ENCODE data around the gene ZNF394.

The ZNF394 gene

DNA sequence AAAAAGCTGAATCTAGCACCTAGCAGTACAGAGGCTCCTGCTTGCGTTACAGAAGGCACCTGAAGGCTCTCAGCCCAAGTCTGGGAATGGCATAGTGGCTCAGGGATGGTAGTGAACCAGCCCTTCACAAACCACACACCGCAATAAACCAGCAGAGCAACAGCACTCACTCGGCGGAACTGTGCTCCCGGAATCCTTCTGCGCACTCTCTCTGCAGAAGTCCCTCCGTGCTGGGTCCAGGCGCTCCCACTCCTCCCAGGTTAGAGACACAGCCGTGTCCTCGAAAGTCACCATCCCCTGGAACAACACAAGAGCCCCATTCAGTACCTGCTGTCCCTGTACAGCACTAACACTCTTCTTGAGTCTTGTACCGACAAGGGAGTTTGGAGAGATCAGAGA lies 1.5 kb downstream of the ZNF394 start:
- TF ChIP-seq ZNF8 (CRISPR knock-in tag; IDR thresholded peaks at IDR 0.05): no peak
- no peak for TF ChIP-seq ISL1 (CRISPR knock-in tag; IDR thresholded peaks at IDR 0.05)
- no peak for TF ChIP-seq PPARA (CRISPR knock-in tag; IDR thresholded peaks at IDR 0.05; ENCODE audit: borderline replicate concordance)
- no peak for TF ChIP-seq ZFP30 (CRISPR knock-in tag; IDR thresholded peaks at IDR 0.05)
- TF ChIP-seq, protein P1, sequence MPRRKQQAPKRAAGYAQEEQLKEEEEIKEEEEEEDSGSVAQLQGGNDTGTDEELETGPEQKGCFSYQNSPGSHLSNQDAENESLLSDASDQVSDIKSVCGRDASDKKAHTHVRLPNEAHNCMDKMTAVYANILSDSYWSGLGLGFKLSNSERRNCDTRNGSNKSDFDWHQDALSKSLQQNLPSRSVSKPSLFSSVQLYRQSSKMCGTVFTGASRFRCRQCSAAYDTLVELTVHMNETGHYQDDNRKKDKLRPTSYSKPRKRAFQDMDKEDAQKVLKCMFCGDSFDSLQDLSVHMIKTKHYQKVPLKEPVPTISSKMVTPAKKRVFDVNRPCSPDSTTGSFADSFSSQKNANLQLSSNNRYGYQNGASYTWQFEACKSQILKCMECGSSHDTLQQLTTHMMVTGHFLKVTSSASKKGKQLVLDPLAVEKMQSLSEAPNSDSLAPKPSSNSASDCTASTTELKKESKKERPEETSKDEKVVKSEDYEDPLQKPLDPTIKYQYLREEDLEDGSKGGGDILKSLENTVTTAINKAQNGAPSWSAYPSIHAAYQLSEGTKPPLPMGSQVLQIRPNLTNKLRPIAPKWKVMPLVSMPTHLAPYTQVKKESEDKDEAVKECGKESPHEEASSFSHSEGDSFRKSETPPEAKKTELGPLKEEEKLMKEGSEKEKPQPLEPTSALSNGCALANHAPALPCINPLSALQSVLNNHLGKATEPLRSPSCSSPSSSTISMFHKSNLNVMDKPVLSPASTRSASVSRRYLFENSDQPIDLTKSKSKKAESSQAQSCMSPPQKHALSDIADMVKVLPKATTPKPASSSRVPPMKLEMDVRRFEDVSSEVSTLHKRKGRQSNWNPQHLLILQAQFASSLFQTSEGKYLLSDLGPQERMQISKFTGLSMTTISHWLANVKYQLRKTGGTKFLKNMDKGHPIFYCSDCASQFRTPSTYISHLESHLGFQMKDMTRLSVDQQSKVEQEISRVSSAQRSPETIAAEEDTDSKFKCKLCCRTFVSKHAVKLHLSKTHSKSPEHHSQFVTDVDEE (CRISPR knock-in tag; IDR thresholded peaks at IDR 0.05): no peak
- no peak for TF ChIP-seq ZC3H10 (CRISPR knock-in tag; IDR thresholded peaks at IDR 0.05)
- TF ChIP-seq, protein P2, sequence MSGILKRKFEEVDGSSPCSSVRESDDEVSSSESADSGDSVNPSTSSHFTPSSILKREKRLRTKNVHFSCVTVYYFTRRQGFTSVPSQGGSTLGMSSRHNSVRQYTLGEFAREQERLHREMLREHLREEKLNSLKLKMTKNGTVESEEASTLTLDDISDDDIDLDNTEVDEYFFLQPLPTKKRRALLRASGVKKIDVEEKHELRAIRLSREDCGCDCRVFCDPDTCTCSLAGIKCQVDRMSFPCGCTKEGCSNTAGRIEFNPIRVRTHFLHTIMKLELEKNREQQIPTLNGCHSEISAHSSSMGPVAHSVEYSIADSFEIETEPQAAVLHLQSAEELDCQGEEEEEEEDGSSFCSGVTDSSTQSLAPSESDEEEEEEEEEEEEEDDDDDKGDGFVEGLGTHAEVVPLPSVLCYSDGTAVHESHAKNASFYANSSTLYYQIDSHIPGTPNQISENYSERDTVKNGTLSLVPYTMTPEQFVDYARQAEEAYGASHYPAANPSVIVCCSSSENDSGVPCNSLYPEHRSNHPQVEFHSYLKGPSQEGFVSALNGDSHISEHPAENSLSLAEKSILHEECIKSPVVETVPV (CRISPR knock-in tag; IDR thresholded peaks at IDR 0.05): no peak
- no peak for TF ChIP-seq SNAI2 (CRISPR knock-in tag; IDR thresholded peaks at IDR 0.05)
- no peak; the same call in 2 of the 3 replicates for ATAC-seq

DNA sequence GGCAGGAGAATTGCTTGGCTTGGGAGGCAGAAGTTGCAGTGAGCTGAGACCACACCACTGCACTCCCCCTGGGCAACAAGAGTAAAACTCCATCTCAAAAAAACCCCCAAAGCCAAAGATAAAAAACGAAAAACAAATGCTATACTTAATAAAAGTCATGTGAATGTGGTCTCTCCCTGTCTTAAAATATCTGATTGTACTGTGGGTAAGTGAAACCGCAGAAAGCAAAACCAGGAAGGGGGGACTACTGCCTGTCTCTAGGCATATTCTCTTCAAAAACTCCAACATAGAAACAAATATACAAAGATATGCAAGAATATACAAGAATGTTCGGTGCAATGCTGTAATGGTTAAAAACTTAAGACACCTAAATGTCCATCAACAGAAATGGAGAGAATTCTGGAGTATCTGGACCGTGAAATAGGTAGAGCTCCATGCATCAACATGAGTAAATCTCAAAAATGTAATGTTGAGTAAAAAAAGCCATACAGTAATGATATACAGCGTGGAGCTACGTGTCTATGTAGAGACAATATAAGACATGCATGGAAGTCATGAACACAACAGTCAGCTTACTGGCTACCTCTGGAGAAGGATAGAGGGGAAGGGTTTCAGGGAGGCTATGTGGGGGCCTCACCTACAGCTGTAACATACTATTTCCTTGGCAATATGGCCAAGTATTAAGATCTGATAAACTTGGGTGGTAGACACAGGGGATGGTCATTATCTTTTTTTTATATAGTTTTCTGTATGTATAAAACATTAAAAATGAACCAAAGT lies 2.1 kb downstream of the ZNF394 start:
- no peak for ATAC-seq
- TF ChIP-seq ZC3H10 (CRISPR knock-in tag; IDR thresholded peaks at IDR 0.05) (no peak), ESRRG (CRISPR knock-in tag; IDR thresholded peaks at IDR 0.05) (no peak), ARNTL (CRISPR knock-in tag; IDR thresholded peaks at IDR 0.05; ENCODE audit: borderline replicate concordance, low read depth) (no peak), TCF4 (CRISPR knock-in tag; IDR thresholded peaks at IDR 0.05; ENCODE audit: borderline replicate concordance) (no peak), ZNF565 (CRISPR knock-in tag; conservative IDR thresholded peaks at IDR 0.05; ENCODE audit: low read depth) (no peak), GLIS3 (CRISPR knock-in tag; IDR thresholded peaks at IDR 0.05) (no peak), ZFP3 (CRISPR knock-in tag; IDR thresholded peaks at IDR 0.05) (no peak), ZFP30 (CRISPR knock-in tag; IDR thresholded peaks at IDR 0.05) (no peak)
- TF ChIP-seq, protein P3, sequence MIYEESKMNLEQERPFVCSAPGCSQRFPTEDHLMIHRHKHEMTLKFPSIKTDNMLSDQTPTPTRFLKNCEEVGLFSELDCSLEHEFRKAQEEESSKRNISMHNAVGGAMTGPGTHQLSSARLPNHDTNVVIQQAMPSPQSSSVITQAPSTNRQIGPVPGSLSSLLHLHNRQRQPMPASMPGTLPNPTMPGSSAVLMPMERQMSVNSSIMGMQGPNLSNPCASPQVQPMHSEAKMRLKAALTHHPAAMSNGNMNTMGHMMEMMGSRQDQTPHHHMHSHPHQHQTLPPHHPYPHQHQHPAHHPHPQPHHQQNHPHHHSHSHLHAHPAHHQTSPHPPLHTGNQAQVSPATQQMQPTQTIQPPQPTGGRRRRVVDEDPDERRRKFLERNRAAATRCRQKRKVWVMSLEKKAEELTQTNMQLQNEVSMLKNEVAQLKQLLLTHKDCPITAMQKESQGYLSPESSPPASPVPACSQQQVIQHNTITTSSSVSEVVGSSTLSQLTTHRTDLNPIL (CRISPR knock-in tag; IDR thresholded peaks at IDR 0.05; ENCODE audit: low read depth): no peak
- TF ChIP-seq, protein P1 (CRISPR knock-in tag; IDR thresholded peaks at IDR 0.05): no peak

DNA sequence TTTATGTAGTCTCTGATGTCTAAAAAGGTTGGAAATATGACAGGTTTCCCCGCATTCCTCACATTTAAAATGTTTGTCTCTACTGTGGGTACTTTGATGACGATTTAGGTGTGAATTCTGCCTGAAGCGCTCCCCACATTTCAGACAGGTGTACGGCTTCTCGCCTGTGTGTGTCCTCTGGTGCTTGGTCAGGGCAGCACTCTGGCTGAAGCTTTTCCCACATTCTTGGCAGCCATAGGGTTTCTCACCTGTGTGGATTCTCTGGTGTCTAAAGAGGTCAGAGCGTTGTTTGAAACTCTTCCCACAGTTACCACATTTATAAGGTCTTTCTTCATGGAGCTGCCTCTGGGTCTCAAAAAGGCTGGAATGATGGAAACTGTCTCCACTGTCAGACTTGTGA lies 6.3 kb downstream of the ZNF394 start:
- TF ChIP-seq TOX (CRISPR knock-in tag; IDR thresholded peaks at IDR 0.05; ENCODE audit: borderline replicate concordance): no peak
- TF ChIP-seq, protein P2 (CRISPR knock-in tag; IDR thresholded peaks at IDR 0.05): no peak
- no peak for TF ChIP-seq PPARA (CRISPR knock-in tag; IDR thresholded peaks at IDR 0.05; ENCODE audit: borderline replicate concordance)

DNA sequence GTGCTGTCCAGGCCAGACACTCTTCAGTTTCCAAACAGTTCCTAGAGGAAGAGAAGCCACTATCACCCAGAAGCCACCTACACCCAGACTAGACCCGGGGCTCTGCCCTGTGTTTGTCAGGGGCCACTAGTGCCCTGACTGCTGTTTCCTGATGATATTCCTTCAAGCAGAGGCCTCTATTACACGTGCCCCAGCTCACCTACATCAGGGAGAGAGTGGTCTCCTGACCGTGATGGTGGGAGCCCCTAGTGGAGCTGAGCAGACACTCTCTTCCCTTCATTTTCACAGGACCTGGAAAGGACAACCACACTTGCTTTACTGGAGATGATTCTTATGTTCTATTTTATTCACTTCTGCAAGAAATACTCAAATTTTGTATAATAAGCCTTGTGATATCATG lies 9.2 kb downstream of the ZNF394 start:
- ATAC-seq: no peak; the same call in 2 of the 3 replicates
- TF ChIP-seq ESRRG (CRISPR knock-in tag; IDR thresholded peaks at IDR 0.05): no peak
- TF ChIP-seq, protein P4, sequence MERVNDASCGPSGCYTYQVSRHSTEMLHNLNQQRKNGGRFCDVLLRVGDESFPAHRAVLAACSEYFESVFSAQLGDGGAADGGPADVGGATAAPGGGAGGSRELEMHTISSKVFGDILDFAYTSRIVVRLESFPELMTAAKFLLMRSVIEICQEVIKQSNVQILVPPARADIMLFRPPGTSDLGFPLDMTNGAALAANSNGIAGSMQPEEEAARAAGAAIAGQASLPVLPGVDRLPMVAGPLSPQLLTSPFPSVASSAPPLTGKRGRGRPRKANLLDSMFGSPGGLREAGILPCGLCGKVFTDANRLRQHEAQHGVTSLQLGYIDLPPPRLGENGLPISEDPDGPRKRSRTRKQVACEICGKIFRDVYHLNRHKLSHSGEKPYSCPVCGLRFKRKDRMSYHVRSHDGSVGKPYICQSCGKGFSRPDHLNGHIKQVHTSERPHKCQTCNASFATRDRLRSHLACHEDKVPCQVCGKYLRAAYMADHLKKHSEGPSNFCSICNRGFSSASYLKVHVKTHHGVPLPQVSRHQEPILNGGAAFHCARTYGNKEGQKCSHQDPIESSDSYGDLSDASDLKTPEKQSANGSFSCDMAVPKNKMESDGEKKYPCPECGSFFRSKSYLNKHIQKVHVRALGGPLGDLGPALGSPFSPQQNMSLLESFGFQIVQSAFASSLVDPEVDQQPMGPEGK (CRISPR knock-in tag; IDR thresholded peaks at IDR 0.05; ENCODE audit: borderline replicate concordance): no peak
- no peak for TF ChIP-seq ZFP30 (CRISPR knock-in tag; IDR thresholded peaks at IDR 0.05)
- TF ChIP-seq RARB (CRISPR knock-in tag; IDR thresholded peaks at IDR 0.05): no peak
- TF ChIP-seq BACH2 (CRISPR knock-in tag; IDR thresholded peaks at IDR 0.05; ENCODE audit: borderline replicate concordance): no peak
- no peak for TF ChIP-seq GLIS3 (CRISPR knock-in tag; IDR thresholded peaks at IDR 0.05)
- TF ChIP-seq ZNF565 (CRISPR knock-in tag; conservative IDR thresholded peaks at IDR 0.05; ENCODE audit: low read depth): no peak
- no peak for TF ChIP-seq ISL1 (CRISPR knock-in tag; IDR thresholded peaks at IDR 0.05)
- TF ChIP-seq, protein P3 (CRISPR knock-in tag; IDR thresholded peaks at IDR 0.05; ENCODE audit: low read depth): no peak

More for the DNA sequence above, 6.3 kb downstream of the ZNF394 start:
- ATAC-seq: no peak

Measured in SK-N-SH treated with all-trans-retinoic acid at 6 μM for 48 hours (cell line).